OCI-LY7 (cell line): ENCODE measurements around the gene NBEA. TPM values are rescaled to one million over a fixed set of nuclear protein-coding genes. Genes with fewer than 3 reads are reported as not detected.

Experiments
- BruUV-seq: library from RNA; stranded (reverse); fragments of 400-500 nt; replicated peaks from 2 replicates; lab custom pipeline; 2021; lab: Mats Ljungman, UMichigan
- CTCF ChIA-PET: fragments of 300-600 bp; sonication (Branson Sonifier 250); formaldehyde crosslinking; loops from one replicate; lab custom pipeline; 2022; ENCODE audit warnings: antibody characterized with exemption; ENCODE audit not compliant: unreplicated experiment; lab: Charles Lee
- POLR2A ChIA-PET: fragments of 300-600 bp; sonication (Branson Sonifier 250); formaldehyde crosslinking; loops from one replicate; lab custom pipeline; 2022; ENCODE audit warnings: antibody characterized with exemption; lab: Charles Lee
- DNase-seq: peaks from one replicate; pipeline ENCODE4 v3.0.0-alpha.2; 2015; ENCODE audit warnings: low spot score
- H2AFZ ChIP-seq: fragments of 200-600 bp; sonication (generic), shearing (Covaris generic); 2 replicates; pipeline ENCODE4 v1.6.1; 2014; ENCODE audit warnings: mild to moderate bottlenecking, antibody characterized with exemption, low read length, moderate library complexity
- H3K27ac ChIP-seq: fragments of 200-600 bp; sonication (generic); 2 replicates; pipeline ENCODE4 v1.5.1; 2014; ENCODE audit warnings: mixed run types, low read depth, mild to moderate bottlenecking, moderate library complexity, low read length, inconsistent platforms; ENCODE audit not compliant: poor library complexity, severe bottlenecking
- H3K36me3 ChIP-seq: fragments of 200-600 bp; sonication (generic); 2 replicates; pipeline ENCODE4 v1.6.1; 2014; ENCODE audit warnings: mild to moderate bottlenecking, antibody characterized with exemption, low read length, moderate library complexity, mixed read lengths; ENCODE audit not compliant: insufficient read depth
- H3K4me1 ChIP-seq: fragments of 200-600 bp; sonication (generic); 2 replicates; pipeline ENCODE4 v1.5.1; 2014; ENCODE audit warnings: mild to moderate bottlenecking, low read length; ENCODE audit not compliant: insufficient read depth, poor library complexity, severe bottlenecking
- H3K4me2 ChIP-seq: fragments of 200-600 bp; sonication (generic); 2 replicates; pipeline ENCODE4 v1.6.1; 2014; ENCODE audit warnings: mild to moderate bottlenecking, low read length
- H3K4me3 ChIP-seq: fragments of 200-600 bp; sonication (generic); 2 replicates; pipeline ENCODE4 v1.5.1; 2014; ENCODE audit warnings: mild to moderate bottlenecking, low read depth, low read length; ENCODE audit not compliant: poor library complexity, severe bottlenecking
- H3K79me2 ChIP-seq: fragments of 200-600 bp; sonication (generic); 2 replicates; pipeline ENCODE4 v1.6.1; 2016; ENCODE audit warnings: low read depth, mild to moderate bottlenecking, low read length, moderate library complexity, mixed read lengths; ENCODE audit not compliant: insufficient read depth
- H3K9me2 ChIP-seq: fragments of 200-600 bp; sonication (generic); 2 replicates; pipeline ENCODE4 v1.6.1; 2016; ENCODE audit warnings: mild to moderate bottlenecking, low read length, mixed read lengths; ENCODE audit not compliant: insufficient read depth
- H3K9me3 ChIP-seq: fragments of 200-600 bp; sonication (generic); 2 replicates; pipeline ENCODE4 v1.6.1; 2014; ENCODE audit warnings: mild to moderate bottlenecking, mixed run types, low read length, mixed read lengths
- H4K20me1 ChIP-seq: fragments of 200-600 bp; sonication (generic); 2 replicates; pipeline ENCODE4 v1.6.1; 2014; ENCODE audit warnings: mild to moderate bottlenecking, antibody characterized with exemption, low read length, moderate library complexity, mixed read lengths; ENCODE audit not compliant: insufficient read depth
- EZH2phosphoT487 ChIP-seq: fragments of 200-600 bp; sonication (generic); IDR thresholded peaks from 2 replicates; pipeline ENCODE4 v1.6.1; 2018; ENCODE audit warnings: low read depth, borderline replicate concordance, mild to moderate bottlenecking, mixed run types, antibody characterized with exemption, low read length, moderate library complexity, mixed read lengths
- intact Hi-C: fragments of 100-400 bp; cut with micrococcal nuclease; formaldehyde crosslinking; loops from one replicate; pipeline ENCODE4 v1.10.0; 2022; ENCODE audit not compliant: unreplicated experiment
- total RNA-seq, 2 experiments: library from RNA; depleted of rRNA in 1 of 2; stranded (reverse); fragments of >200 nt in 1 of 2; shearing (Covaris generic) in 1 of 2; gene quantifications; 2 replicates each; pipeline ENCODE4 v1.2.3, GENCODE V29; 2014 to 2022
- TF ChIP-seq, protein P1 (sequence below): fragments of 200-600 bp; sonication (generic); conservative IDR thresholded peaks from 2 replicates; pipeline ENCODE4 v1.5.1; 2014; ENCODE audit warnings: mild to moderate bottlenecking, antibody characterized with exemption, low read length, moderate library complexity, mixed read lengths

NBEA gene
- total RNA-seq, 2 experiments from 2014 or later: 3.6 to 11.0 TPM

DNA sequence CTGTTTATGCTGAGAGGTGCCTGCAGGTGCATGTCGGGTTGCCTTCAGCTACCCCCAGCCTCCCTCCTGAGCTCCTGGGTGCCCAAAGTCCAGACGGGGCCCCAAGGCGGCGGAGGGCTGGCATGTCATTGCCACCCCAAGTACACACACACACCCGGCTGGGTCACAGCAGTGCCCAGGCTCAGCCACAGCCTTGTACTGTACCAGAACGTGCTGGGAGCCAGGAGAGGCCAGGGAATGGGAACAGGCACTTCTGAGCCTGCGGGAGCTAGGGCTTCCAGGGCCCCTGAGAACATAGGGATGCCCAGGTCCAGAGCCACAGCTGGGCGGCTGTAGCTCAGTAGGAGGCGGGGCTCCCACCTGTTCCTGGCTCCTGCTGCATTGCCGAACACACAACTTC is 585.4 kb downstream of the NBEA start:
- Histone ChIP-seq H3K4me2 (no peak overlapping the region), H3K4me3 (no peak overlapping the region), H3K36me3 (no peaks in the 10 kb centered on the region), H4K20me1 (no peaks in the 10 kb centered on the region), H3K9me2 (no peaks in the 10 kb centered on the region), H3K4me1 (no peaks in the 10 kb centered on the region), H3K79me2 (no peaks in the 10 kb centered on the region), H3K27ac (no peak overlapping the region), H3K9me3 (no peaks in the 10 kb centered on the region), H2AFZ (no peak overlapping the region)
- no peak for DNase-seq
- TF ChIP-seq, protein P1, sequence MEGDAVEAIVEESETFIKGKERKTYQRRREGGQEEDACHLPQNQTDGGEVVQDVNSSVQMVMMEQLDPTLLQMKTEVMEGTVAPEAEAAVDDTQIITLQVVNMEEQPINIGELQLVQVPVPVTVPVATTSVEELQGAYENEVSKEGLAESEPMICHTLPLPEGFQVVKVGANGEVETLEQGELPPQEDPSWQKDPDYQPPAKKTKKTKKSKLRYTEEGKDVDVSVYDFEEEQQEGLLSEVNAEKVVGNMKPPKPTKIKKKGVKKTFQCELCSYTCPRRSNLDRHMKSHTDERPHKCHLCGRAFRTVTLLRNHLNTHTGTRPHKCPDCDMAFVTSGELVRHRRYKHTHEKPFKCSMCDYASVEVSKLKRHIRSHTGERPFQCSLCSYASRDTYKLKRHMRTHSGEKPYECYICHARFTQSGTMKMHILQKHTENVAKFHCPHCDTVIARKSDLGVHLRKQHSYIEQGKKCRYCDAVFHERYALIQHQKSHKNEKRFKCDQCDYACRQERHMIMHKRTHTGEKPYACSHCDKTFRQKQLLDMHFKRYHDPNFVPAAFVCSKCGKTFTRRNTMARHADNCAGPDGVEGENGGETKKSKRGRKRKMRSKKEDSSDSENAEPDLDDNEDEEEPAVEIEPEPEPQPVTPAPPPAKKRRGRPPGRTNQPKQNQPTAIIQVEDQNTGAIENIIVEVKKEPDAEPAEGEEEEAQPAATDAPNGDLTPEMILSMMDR: no peak
- no peak for TF ChIP-seq EZH2phosphoT487
- ChIA-PET POLR2A (no interaction called here), CTCF (no interaction called here)
- intact Hi-C loops: no loop called here
- no TSS peak for BruUV-seq

DNA sequence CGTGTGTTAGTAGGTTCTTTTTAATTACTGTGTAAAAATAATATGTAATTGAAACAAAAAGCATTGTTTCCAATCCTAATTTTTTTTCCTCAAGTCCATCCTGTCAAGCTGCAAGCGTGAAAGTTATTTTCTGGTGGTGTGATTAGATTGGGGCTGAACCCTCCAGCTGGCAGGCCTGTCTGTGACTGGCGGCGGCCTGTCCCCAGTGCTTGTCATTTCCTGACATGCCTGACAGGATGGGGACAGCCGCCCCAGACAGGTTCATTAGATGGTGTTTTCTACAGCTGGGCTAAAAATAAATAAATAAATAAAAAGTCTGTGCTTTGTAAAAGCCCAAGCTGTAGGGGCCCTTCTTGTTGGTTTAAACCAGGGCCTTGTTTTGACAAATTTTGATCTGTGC is 588.1 kb downstream of the NBEA start:
- no peaks in the 10 kb centered on the region for H3K9me3 ChIP-seq
- H3K27ac ChIP-seq: no peak overlapping the region
- no peaks in the 10 kb centered on the region for H3K36me3 ChIP-seq
- intact Hi-C loops: no loop called here
- no TSS peak for BruUV-seq
- no peak overlapping the region for H2AFZ ChIP-seq
- no peaks in the 10 kb centered on the region for H3K9me2 ChIP-seq
- POLR2A ChIA-PET: no interaction called here
- no peaks in the 10 kb centered on the region for H3K4me1 ChIP-seq
- H3K4me2 ChIP-seq: no peak overlapping the region
- no peak for DNase-seq
- TF ChIP-seq, protein P1: no peak
- TF ChIP-seq EZH2phosphoT487: no peak
- no peak overlapping the region for H3K4me3 ChIP-seq
- CTCF ChIA-PET: no interaction called here
- no peaks in the 10 kb centered on the region for H4K20me1 ChIP-seq
- no peaks in the 10 kb centered on the region for H3K79me2 ChIP-seq

DNA sequence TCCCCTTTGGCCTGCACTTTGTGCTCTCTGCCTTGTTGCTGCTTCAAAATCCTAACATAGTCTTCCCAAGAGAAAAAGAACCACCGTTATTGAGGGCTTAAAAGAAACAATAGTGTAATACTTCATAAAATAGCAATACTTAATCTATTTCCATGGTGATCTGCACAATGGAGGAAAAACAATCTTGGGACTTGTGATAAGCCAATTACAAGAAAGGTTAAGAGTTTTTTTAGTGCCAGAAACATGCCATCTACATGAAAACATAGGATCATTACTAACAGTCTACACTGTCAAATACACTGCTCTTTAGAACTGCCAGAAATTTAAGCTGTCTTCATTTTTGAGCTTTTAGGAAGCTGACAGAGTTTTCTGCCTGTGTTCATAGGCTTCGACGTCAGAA is 588.5 kb downstream of the NBEA start:
- H4K20me1 ChIP-seq: no peaks in the 10 kb centered on the region
- ChIA-PET POLR2A (interaction anchor here (0.6 to 0.8 kb wide), 2 partner anchors 19 to 182 kb away, joined by 3 to 4 read pairs; no protein-coding TSS in a partner anchor), CTCF (no interaction called here)
- no peak overlapping the region for H3K4me3 ChIP-seq
- no peaks in the 10 kb centered on the region for H3K9me3 ChIP-seq
- H3K9me2 ChIP-seq: no peaks in the 10 kb centered on the region
- TF ChIP-seq, protein P1: no peak
- H3K36me3 ChIP-seq: no peaks in the 10 kb centered on the region
- H3K4me2 ChIP-seq: no peak overlapping the region
- H3K27ac ChIP-seq: no peak overlapping the region
- intact Hi-C loops: no loop called here
- H3K4me1 ChIP-seq: no peaks in the 10 kb centered on the region
- no peak for DNase-seq
- BruUV-seq: no TSS peak
- no peaks in the 10 kb centered on the region for H3K79me2 ChIP-seq
- no peak overlapping the region for H2AFZ ChIP-seq
